Fibroblast of peridontal ligament (primary cell): ENCODE measurements around the gene ADGRB2.

Source experiments
- DNase-seq: peaks from one replicate; pipeline ENCODE4 v3.0.0-alpha.2; 2010; ENCODE audit errors: extremely low read depth

The ADGRB2 gene

GRCh38 chr1:31795801-31796621, 31.9 kb upstream of the ADGRB2 start:
- DNase-seq = peak; percentile 65

- DNase-seq = no peak
Observed at GRCh38 chr1:31795096-31795675, 31.0 kb upstream of the ADGRB2 start.

GRCh38 chr1:31793586-31794285, 29.6 kb upstream of the ADGRB2 start:
- DNase-seq = no peak

- DNase-seq = no peak
Observed at GRCh38 chr1:31793086-31793485, 28.9 kb upstream of the ADGRB2 start.

- DNase-seq = no peak
Observed at GRCh38 chr1:31792541-31792940, 28.4 kb upstream of the ADGRB2 start.

GRCh38 chr1:31792116-31792515, 28.0 kb upstream of the ADGRB2 start:
- DNase-seq = no peak

- no peak for DNase-seq
Observed at GRCh38 chr1:31791131-31791858, 27.2 kb upstream of the ADGRB2 start.

- DNase-seq = no peak
Observed at GRCh38 chr1:31790641-31791091, 26.5 kb upstream of the ADGRB2 start.

- DNase-seq = no peak
Observed at GRCh38 chr1:31790140-31790539, 26.0 kb upstream of the ADGRB2 start.

- peak; percentile 87 for DNase-seq
Observed at GRCh38 chr1:31789259-31790065, 25.3 kb upstream of the ADGRB2 start.

GRCh38 chr1:31788825-31789256, 24.7 kb upstream of the ADGRB2 start:
- DNase-seq = peak; percentile 92

GRCh38 chr1:31788138-31788824, 24.1 kb upstream of the ADGRB2 start:
- DNase-seq = peak; percentile 90

GRCh38 chr1:31787786-31788137, 23.6 kb upstream of the ADGRB2 start:
- no peak for DNase-seq

GRCh38 chr1:31787261-31787660, 23.1 kb upstream of the ADGRB2 start:
- DNase-seq = no peak

GRCh38 chr1:31786366-31787060, 22.4 kb upstream of the ADGRB2 start:
- no peak for DNase-seq

- DNase-seq = no peak
Observed at GRCh38 chr1:31785947-31786290, 21.8 kb upstream of the ADGRB2 start.

GRCh38 chr1:31785020-31785946, 21.1 kb upstream of the ADGRB2 start:
- no peak for DNase-seq

GRCh38 chr1:31784356-31785019, 20.3 kb upstream of the ADGRB2 start:
- DNase-seq = no peak
